NCI-H2107 treated with DMSO at 0.1 percent for 48 hours (cell line): ENCODE measurements around the gene NLGN1.

Experiments used
- DNase-seq: peaks from one replicate; lab custom pipeline; 2025; ENCODE audit not compliant: unreplicated experiment; lab: John Stamatoyannopoulos, UW

Gene NLGN1

GRCh38 chr3:173630849-173631248 is 233.3 kb downstream of the NLGN1 start:
- DNase-seq, result no peak

GRCh38 chr3:173632945-173633344 is 235.4 kb downstream of the NLGN1 start:
- no peak for DNase-seq

GRCh38 chr3:173635826-173636225 is 238.3 kb downstream of the NLGN1 start:
- no peak for DNase-seq

DNA sequence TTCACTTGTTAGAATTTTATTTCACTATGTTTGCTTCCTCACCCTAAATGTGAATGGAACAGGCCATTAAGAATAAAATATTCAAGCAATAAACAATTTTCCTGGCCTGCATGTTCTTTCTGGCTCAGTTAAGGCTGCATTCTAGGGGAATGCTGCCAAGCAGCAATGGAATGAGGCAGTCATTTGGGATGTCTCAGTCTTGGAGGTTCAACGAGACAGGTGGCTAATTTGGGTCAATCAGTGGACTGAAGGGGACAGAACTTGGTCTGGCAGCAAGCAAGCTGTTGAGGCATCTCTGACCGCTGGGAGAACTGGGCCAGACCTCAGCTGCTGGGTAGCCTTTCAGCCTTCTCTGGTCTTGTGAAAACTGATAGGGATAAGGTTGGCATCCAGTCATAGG is 241.6 kb downstream of the NLGN1 start:
- DNase-seq, result no peak

- DNase-seq, result no peak
Observed at GRCh38 chr3:173641696-173642095, 244.2 kb downstream of the NLGN1 start.

GRCh38 chr3:173644086-173645082 is 246.8 kb downstream of the NLGN1 start:
- DNase-seq, result no peak

DNA sequence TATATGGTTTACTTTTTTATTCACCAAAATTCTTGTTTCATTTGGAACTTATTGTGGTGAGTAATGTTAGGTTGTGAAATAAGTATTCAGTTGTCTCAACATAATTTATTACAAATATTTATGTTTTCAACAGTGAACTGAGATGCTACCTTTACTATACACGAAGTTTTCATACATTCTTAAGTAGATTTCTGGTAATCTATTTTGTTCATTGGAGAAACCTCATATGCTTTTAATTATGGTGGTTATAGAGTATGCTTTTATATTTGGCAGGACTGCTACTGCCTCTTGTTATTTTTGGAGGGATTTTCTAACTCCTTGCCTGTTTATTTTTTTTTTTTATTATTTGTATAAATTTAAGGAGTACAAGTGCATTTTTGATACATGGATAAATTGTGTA is 253.1 kb downstream of the NLGN1 start:
- no peak for DNase-seq

- DNase-seq, result no peak
Observed at GRCh38 chr3:173652093-173652492, 254.5 kb downstream of the NLGN1 start.

GRCh38 chr3:173653781-173654180 is 256.2 kb downstream of the NLGN1 start:
- DNase-seq, result no peak

DNA sequence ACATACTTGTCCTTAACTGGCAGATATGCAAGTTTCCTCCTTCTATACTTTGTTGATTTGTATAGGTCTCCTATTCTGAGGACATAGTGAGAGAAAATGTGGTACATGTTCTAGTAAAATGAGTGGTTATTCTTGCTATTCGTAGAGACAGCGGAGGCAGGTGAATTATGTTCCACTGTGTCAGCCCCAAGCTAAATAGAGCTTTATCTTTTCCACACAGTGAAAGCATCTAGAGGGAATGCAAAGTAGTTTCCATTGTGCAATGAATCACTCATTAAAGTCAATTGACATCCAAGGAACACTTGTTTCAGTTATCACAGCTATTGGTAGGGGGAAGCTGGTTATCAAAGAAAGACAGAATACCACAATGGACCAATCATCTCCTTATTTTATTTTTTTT is 262.4 kb downstream of the NLGN1 start:
- no peak for DNase-seq

- no peak for DNase-seq
Observed at GRCh38 chr3:173660645-173661299, 263.2 kb downstream of the NLGN1 start.

DNA sequence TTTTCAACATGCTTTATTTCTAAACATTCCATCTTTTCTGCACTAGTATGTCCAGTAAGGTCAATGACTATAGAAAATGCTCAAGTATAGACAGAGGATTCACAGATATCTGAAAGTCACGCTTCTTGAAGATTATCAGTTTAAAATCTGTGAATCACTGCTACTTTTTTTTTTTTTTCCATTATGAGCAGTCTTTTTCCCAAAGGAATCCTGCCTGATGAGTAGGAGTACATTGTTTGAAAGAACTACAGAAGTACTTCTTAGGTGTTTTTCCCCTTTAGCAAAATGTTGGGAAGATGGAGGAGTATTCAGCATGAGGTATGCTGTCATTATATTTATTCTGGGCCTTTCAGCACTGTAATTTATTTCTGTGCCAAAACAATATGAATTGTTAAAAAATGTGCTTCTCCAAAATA is 266.2 kb downstream of the NLGN1 start:
- DNase-seq, result no peak

DNA sequence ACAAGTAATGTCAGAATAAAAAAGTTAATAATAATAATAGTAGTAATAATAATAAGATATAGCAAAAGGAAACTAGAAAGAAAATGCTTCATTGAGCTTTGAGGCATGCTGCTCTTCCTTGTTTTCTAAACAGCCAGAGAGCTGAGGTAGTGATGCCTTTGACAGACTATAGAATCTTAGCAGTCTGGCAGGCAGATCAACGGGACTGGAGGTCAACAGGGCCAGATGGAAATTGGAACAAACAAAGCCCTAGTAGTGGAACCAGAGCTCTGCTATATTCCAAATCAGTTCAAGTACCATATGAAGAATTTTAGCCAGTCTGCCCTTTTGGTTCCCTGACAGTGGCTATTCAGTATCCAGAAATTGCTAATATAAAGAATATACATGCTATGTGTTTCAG is 278.6 kb downstream of the NLGN1 start:
- no peak for DNase-seq

DNA sequence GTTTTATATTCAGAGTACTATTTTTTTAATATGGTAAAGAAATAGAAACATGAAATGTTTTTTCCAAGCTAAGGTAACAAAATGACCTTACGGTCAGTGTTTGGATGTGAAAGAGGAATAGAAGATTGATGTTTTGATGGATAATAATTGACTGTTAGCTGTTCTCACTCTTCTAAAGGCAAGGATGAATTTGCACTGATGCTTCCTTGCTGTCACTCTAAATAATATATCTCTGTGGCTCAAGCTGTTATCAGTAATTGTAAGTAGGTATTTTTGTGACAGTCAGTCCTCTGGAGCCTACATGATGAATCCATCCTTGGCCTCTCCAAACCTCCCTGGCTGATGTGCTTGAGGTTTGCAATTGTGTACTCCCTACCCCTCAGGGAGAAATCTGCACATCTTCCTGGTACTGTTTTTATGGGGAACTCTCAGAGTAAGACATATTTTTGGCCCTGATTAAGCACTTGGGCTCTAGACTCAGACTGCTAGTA is 283.7 kb downstream of the NLGN1 start:
- DNase-seq, result no peak

- no peak for DNase-seq
Observed at GRCh38 chr3:173685456-173685855, 287.9 kb downstream of the NLGN1 start.

- no peak for DNase-seq
Observed at GRCh38 chr3:173688216-173688842, 290.8 kb downstream of the NLGN1 start.

GRCh38 chr3:173690542-173691180 is 293.1 kb downstream of the NLGN1 start:
- no peak for DNase-seq

DNA sequence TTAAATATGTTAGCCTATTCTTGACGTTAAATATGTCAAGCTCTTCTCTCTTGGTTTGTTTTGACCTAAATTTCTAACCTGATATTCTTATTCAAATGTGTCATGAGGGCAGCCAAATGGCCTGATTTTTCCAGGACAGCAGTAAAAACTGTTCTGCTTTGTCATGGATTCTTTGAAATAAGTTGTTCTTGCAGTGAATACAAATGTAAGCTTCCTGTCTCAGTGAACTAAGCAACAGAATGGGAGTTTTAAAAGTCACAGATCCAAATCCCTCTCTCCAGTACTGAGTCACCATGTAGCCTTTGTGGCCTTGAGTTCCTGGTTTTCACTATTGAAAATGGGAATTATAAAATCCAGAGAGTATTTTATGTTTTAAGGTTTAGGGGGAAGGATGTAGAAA is 301.8 kb downstream of the NLGN1 start:
- DNase-seq, result no peak

GRCh38 chr3:173700336-173700735 is 302.8 kb downstream of the NLGN1 start:
- no peak for DNase-seq

DNA sequence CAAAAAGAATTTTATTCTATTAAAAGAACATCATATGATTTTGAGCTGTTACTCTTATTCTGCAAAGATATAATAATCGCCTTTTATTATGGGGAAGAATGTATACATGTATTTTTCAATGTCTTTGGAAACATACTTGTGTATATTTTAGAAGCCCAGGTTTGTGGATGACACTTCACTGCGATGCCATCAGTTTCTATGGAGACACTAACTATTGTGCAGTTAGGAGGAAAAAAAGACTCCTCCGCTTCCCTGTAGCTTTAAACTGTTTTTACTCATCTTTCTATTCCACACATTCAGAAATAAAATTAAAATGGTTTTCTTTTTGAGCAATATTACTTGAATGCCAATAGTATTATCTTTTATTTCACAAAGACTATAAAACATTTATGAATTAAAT is 305.0 kb downstream of the NLGN1 start:
- no peak for DNase-seq

- peak; percentile 92 for DNase-seq
Observed at GRCh38 chr3:173703771-173704170, 306.2 kb downstream of the NLGN1 start.
